ENCODE results near the gene ZNF831.

The ZNF831 gene

DNA sequence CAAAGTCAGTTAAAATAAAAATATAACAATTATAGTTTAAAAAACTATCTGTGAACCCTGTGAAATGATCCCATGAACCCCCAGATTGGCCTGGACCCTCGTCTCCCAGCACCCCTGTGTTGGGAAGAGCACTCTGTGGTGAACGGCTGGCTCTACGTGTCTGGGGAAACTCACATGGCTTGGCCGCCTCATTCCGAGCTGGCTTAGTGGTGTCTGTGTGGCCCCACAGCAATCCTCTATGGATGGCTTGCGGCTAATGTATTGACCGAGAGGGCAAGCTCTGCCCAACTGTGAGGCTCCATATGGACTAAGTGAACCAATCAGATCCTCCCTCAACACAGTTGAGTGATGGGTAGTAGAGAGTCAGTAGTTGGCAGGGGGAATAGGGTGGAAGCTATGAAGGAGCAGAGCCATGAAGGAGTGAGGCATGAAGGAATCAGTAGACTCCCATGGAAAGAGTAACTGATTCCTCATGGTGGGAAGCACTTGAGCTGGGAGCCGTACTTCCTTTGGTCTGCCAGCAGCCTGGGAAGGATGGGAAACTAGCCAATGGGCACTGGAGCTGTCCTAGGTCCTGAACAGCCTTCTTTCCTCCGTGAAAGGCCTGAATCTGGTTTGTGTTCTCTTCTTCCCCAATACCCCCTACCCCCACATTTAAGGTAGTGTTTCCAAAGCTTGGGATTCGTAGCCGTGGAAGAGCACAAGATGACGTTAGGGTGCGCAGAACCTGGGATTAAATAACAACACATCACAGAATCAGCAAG lies 21.6 kb upstream of the ZNF831 start:
- no peak for DNase-seq

DNA sequence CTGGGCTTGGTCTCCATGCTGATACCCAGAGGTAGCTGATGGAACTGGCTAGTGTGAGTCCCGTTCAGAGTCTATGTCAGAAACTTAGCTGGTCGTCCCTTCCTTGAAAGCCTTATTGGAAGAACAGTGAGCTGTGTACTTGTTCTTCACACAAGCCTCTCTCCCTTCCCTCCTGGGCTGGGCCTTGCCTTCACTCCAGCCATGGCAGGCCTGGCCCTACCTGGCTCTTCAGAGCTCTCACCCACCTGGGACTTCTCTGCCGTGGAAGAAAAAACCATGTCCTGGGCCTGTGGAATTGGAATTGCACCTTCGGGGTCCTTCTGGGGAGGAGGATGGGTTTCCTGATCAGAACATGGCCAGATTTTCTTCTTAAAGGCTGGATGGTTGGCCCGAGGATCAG lies 20.3 kb upstream of the ZNF831 start:
- no peak for DNase-seq

DNA sequence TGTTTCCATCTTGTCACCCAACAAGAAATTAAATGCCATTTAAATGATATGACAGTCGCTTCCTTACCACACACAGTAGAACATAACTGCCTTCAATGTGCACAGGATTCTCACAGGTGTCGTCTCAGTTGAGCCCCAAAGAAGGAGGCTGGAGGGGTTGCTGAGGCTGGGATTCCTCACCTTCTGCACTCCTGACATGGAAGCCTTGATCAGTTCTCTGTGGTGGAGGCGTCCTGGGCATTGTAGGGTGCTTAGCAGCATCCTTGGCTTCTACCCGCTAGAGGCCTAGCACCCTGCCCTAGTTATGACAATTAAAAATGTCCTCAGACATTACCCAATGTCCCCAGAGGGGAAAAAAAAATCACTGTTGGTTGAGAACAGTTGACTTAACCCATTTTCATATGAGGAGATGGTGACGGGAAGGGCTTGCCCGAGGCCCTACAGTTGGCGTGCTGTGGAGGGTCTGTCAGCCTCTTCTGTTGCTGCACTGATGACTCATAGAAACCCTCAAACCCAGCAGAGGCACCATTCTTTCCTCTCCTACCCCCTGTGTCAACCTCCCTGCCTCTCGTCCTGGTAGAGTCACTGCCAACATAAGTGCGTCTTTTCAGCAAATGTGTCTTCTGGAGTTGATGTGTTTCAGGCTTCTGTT lies 19.3 kb upstream of the ZNF831 start:
- no peak for DNase-seq

DNA sequence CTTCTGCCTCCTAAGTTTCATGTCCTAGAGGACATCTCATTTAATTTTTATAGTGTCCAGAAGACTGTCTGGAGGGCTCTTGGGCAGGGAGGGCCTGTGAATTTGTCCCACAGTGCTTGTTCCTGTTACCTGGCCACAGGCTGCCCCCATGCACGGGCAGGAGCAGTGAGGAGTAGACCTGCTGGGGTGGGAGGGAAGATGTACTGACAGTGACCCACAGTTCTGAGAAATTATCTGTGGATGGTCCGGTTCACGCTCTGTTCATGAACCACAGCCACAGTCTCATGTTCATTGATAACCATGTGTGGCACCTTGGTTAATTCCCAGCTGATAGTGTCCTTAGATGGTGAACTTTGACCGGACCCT lies 18.8 kb upstream of the ZNF831 start:
- DNase-seq, result no peak

DNA sequence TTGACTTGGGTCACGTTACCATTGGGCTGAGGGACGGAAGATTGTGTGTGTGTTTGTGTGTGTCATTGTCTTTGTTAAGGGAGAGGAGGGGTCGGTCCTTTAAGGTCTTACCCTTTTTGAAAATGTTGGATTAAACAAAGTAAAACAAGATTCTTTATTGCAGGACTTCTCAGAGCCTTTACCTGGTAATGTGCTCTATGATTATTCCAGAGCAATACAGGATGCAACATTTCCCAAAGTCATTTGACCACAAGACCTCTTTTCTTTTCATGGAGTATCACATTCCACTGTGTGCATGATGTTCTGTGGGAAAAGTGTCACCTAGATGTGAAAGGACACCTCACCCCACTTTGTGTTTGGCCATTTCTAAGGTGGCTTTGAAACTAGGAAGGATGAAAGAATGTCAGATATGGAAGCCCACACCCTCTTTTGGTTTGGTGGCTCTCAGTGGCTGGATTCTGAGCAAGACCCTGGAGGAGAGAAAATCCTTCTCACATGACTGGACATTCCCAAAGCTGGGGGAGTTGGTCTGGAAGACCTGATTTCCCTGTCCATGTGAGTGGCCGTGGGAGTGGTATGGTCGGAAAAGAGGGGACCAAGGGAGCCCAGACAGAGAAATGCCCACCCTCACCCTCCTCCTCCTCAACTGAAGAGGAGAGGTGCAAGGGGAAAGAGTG lies 18.2 kb upstream of the ZNF831 start:
- DNase-seq, result no peak

DNA sequence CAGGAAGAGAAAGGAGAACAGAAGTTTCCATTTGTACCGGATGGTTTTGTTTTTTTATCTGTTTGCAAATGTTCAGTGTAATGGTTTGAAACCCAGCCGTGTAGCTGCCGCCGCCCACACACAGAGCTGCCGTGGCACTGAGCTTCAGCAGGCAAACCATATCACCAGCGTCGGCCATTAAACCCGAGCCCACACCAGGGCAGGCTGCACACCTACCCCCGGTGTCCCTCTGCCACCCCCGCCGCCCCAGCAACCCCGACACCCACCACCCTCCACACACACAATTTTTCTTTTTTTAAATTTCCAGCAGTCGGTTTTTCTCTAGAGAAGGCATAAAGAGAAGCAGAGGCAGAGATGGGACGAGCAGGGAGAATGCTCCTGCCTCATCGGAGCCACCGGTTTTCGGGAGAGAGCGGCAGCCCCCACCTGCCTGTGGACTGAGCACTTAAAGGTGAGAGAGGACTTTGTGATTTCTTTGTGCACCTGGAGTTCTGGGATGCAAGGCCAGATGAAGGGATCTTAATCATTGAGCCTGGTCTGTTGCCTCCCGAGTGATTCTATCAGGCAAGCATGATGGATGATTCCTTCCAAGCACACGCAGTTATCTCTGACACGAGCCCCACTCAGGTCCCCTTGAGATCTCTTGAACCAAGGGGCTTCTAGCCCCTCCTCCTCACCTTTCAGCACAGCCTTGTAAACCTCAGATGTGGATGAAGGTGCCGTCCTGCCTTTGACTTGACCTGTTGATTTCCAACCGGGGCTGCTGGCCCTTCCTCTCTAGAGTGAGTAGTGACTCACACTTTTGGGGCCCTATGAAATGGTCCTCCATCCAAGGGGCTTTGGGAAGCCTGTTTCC lies 17.5 kb upstream of the ZNF831 start:
- DNase-seq, result no peak

DNA sequence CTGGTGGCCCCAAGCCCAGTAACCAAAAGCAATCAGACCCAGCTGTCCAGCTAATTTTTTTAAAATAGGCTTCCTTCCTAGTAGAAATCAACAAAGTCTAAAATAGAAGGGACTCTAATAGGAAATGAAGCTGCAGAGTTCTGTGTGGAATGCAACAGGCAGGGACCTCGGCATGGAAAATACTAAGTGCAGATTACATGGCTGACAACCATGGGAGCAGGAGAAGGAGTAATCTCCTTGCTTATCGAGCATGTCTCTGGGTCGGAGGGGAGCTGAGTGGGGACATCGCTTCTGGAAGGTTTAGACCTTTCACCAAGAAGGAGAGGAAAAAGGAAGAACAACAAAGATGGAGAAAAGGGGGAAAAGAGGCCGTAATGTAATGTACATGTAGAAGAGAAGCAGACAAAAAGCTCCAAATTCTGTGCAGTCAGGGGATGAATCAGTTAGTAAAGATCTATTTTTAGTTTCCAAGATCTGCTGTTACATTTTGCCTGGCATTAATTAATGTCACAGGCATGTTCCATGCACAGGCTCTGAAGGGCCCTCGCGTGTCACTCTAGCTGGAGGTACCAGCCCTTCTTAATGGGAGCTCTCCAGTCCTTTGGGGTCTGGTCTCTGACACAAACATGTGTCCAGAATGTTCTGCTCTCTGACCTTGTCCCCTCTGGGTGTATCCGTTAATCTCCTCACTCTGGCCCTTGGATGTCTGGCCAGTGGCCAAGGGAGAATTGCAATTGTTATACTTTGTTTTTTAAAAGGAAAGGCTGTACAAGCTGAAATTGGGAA lies 16.6 kb upstream of the ZNF831 start:
- DNase-seq, result no peak

DNA sequence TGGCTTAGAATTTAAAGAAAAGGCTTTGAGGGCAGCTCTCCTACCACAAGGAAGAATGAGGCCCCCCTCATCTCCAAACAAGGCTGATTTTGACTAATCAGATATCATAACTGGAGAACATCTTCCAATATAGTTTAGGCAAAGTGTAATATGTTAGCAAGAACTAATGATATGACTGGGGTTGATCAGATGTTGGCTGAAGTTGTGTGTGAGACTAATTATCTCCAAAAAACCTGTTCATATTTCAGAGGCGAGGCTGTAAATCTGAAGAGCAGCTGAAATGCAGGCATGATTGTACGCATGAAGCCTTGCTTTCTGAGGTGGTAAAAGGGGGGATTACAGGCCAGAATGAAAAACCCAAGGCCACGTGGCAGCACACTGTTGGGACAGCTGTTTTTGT lies 16.0 kb upstream of the ZNF831 start:
- DNase-seq, result no peak

DNA sequence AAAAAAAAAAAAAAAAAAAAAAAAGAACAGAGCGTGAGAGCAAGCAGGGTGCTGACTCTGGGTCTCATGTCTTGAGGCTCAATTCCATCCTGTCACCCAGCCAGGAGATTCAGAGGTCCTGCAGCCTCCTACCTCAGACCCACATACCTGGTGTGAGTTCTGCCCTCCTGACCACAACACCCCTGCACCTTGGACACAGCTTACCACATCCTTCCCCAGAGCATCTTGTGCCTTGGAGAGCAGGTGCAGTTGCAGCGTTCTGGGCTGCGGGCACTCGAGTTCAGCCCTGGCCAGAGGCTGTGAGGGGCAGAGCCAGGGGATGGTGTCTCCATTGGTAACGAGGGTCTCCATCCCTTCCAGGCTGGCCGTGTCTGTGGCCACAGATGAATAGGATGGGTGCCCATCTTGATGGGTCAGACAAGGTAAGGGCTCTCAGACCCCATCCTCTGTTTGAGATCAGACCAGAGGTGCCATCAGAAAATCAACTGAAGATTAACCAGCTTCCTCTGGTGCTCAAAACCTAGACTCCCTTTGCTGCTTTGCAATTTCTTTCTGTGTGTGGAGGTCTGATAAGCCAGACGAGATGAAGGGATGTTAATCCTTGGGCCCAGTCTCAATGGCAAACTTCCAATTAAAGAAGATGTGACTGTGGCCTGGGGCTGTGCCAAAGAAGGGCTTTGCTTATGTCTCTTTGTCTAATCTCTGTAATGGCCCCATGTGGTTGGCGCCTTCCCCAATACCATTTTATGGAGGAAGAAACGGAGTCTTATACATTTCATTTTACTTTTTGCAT lies 14.7 kb upstream of the ZNF831 start:
- no peak for DNase-seq

DNA sequence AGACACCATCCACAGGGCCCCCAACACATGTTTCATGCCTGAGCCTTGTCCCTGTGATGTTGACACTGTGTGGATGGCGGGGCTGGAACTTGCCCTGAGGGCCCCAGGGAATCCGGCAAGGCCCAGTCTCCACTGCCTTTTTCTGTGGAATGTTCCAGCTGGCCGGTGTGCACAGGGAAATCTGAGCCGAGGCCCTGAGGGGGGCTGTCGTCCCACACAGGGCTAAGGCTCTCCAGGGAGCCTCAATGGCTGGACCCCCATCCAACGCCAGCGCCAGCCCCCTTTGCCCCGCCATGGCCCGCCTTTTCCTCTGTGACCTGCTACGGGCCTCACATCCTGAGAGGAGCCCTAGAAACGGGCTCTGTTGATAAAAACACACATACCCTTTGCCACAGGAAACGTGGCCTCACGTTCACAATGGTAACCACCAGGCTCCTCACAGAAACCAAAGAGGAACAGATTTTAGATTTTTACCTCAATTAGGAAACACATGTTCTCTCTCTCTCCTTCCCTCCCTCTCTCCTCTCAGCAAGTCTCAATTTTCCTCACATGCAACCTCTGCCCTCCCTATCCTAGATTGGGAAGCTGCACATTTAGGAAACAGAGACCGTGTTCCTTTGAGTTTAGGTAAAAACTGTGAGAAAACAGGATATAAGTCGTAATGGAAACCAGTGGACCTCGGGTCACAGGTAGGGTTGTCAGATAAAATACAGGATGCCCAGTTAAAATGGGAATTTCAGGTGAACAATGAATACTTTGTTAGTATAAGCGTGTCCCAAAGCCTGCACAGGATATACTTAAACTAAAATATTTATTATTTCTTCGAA lies 13.7 kb upstream of the ZNF831 start:
- no peak for DNase-seq

DNA sequence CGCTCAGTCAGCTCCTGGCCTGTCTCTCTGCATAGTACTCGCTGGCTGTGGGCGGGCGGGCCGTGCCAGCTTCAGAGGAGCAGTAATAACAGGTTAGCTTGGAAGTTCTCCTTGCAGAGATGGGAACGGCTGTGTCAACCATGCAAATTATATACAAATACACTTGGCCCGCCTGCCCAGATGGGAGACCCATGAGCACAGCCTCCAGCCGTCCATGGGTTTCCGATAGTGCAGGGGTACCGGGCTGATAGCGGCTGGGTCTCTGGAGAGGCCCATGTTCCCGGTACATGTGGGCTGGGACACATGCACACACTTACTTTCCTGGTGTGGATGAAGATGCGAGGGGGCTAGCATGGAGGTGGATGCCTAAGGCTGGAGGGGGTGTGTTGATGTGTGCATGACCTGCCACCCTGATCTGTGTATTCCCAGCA lies 12.8 kb upstream of the ZNF831 start:
- DNase-seq, result no peak

DNA sequence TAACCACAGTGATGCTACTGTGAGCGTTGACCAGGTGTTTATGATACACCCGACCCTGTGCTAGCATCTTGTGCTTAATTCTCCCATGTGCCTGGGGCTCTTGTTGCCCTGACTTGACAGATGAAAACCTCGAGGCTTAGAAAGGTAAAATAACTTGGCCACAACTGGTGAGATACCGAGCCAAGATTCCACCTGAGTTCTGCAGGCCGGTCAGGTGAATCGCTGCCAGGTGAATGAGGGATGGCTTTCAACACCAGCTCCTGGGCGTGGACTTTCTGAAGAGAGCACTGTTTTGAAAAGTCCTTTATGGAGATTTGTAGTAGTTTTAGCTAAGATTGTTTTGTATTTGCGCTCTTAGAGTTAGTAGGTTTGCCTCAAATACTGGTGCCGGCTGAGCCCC lies 12.2 kb upstream of the ZNF831 start:
- no peak for DNase-seq

DNA sequence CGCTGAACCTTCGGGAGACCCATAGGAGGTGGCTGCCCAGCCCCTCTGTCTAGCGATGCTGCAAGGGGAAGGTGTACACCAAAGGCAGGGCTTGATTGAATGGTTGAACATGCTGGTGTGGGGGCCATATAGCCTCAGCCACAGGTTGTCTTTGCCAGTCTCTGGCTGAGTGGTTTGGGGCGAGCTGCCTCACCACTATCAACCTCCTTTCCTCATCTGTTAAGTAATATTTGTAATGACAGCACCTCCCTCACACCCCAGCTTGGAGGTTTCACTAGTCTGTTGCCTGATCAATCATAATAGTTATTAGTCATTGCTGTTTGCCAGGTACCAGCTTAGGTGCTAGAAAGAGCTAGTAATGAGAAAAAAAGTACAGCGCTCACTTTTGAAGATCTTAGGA lies 11.8 kb upstream of the ZNF831 start:
- no peak for DNase-seq

DNA sequence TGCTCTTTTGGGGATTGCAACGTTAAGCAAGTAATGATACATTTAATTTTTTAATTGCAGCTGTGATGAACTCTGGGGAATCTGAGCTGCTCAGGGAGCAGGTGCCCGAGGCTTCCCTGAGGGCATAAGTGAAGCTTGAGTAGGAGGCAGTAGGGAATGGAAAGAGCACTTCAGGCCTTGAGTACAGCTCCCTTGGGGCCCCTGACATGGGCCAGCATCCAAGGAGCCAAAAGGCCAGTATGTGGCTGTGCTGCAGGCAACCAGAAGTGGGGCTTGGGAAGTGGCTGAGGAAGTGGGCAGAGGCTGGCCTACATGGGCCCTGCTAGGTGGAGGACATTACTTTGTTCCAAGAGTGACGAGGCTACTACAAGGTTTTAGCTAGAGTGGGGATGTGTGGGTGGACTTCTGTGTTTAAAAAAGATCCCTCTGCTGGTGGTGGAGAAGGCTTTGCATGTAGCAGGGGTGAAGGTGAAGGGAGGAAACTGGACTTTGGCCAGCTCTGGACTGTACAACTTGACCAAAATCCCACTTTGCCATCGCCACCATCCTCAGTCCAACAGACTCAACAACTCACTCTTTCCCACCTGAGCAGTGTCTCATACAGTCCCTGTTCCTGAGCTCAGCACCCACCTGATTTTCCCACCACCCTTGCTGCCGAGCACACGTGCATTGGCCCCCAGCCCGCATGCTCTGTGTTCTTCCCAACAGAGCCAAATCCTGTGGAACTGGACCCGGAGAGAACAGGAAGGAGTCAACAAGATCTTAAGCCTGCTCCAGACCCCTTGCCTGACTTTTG lies 10.9 kb upstream of the ZNF831 start:
- DNase-seq, result no peak

DNA sequence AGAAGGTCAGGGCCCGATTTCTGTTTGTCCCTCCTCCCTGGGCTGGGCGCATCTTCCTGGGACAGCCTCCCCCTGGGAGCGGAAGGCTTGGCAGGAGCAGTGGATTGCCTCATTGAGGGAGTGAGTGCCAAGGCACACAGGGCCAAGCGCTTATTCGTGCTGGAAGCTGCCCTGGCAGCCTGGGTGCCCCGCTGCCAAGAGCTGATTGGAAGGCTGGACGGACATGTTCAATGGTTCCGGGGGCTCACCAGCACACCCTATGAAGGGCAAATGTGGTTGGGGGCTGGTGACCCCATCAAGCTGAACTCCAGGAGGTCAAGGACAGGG lies 10.3 kb upstream of the ZNF831 start:
- DNase-seq, result no peak

DNA sequence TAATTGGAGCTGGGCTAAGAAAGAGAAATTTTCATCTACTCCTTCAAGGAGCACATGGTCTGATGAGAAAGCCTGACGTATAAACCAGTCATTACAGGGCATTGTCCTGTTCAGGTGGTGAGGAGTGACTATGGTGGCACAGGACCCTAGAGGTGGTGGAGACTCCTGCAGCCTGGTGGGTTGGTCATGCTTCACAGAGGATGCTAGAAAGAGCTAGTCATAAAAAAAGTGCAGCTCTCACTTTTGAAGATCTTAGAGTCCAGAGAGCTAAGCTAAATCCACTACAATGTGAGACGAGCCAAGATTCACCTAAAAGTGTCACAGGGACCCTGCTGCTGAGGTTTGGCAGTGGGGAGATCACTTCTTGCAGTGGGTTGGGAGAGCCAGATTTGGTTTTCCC lies 9.8 kb upstream of the ZNF831 start:
- no peak for DNase-seq

DNA sequence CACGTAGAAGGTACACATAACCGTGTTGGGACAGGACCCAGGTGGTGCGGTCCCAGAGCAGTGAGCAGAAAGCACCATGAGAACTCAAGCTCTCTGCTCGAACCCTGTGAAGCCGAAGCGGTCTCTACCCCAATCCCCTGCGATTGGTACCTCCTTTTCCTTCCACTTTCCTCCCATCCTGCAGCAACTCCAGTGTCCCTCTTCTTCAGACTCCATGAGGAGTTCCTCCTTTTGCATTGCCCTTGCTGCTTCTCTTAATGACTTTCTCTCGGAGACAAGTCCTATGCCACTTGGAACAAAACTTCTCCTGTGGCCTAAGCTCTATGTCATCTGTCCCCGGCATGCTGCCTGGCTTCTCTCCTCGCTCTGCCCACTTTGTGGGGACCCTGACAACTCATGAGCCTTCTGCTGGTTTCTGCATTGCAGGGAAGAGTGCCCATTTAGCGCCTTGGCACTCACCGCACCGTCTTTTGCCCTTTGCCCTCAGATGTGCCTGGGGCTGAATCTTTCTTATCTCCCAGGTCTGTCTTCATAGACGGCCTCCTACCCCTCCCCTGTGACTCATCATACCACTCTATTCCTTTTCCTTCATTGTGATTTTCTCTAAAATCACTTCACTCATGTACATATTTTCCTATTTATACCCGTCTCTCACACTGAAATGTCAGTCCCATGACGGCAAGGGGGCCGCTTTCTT lies 9.2 kb upstream of the ZNF831 start:
- DNase-seq, result no peak

DNA sequence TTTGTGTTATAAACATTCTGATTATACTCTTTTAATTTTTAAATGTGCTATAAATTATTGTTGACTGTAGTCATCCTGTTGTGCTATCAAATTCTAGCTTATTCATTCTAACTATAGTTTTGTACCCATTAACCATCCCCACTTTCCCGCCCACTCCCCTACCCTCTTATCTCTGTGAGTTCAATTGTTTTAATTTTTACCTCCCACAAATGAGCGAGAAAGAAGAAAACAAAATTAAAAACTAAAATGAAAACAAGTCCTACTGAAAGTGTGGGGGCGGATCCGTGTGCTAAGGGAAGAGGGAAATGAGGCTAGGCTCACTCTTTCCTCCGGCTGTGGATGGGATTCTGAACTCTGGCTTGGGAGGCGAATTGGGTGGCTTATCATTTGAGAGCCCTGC lies 6.6 kb upstream of the ZNF831 start:
- DNase-seq, result no peak

DNA sequence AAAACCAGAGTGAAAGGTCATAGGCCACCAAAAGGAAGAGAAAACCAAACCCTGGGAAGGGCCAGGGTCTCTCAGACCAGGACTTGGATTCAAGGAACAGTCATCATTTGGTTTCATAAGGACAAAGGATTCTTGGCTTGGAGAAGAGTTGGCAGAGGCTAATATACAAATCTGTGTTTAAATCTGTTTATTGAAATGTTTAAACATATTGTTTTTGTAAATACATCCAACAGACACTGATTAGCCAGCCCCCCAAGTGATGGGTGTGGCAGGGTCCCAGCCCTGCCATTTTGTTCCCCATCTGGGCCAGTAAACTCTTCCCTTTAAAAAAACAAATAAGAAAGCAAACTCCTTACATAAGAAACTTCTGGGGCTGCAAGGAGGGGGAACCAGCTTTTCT lies 6.1 kb upstream of the ZNF831 start:
- no peak for DNase-seq

Data from 8988T (cell line).